GM19238 (cell line): ENCODE measurements around the gene TBC1D19.
"Not testable (repeated sequence)": the region's sequence is repeated elsewhere in the genome, so short reads cannot be mapped to it uniquely, and the experiment has no call there.

Source experiments
- DNase-seq: peaks from one replicate; pipeline ENCODE4 v3.0.0; 2011; ENCODE audit warnings: low spot score; ENCODE audit not compliant: insufficient read length

Gene TBC1D19

DNA sequence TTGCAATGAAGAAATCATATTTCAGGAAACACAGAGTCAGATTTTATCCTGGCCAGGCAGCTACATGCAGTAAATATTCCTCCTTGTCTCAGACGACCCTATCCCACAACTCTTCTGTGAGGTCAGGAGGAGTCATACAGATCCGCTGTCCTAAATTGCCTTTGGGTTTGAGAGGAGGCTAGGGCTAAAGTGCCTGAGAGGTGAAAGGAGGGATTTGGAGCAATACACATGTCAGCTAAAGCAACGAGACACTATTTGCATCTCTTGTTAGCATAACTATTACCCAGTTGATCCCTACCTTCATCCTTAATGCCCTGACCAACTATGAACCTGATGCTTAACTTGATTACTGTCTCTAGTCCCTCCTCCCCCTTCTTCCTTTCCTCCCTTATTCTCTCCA is 98.6 kb downstream of the TBC1D19 start:
- DNase-seq, result no peak

DNA sequence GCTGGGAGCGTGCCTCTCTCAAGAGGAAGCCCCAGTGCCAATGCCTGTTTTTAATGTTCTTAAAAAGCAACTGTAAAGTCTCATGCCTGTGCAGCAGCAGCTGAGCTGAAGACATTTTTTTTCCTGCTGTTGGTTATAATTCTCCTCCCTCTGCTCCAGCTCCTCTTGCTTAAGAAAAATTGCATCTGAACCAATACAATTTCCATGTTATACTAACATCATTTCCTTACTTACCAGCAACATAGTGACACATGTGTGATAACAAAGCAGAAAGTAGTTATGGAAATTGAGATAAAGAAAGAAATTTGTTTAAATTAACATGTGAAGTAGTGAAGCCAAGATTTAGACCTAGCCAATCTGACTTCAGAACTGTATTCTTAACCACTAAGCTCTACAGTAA is 101.4 kb downstream of the TBC1D19 start:
- no peak for DNase-seq

DNA sequence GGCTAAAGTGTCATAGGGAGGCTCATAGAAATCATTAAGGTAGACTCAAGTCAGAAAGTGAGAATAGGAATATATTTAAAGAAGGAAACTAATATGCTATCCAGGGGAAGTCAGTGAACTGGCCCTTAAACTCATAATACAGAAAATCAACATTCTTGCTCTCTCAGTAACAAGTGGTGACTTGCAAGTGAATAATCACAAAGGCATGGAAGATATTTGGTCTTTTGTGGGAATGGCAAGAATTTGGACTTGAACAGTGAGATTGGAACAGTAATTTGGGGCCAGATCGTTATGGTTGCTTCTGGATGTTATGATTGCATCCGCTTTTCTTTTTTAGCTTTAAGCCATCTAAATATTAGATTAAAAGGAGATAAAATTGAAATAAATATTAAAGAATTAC is 103.8 kb downstream of the TBC1D19 start:
- DNase-seq, result no peak

DNA sequence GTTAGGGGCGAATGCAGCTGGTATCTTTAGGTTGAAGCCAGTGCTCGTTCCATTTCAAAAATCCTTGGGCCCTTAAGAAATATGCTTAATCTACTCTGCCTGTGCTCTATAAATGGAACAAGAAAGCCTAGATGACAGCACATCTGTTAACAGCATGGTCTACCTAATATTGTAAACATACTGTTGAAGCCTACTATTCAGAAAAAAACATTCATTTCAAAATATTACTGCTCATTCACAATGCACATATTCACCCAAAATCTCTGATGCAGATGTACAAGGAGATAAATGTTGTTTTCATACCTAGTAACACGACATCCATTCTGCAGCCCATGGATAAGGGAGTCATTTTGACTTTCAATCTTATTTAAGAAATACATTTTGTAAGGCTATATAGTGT is 106.6 kb downstream of the TBC1D19 start:
- DNase-seq, result no peak

DNA sequence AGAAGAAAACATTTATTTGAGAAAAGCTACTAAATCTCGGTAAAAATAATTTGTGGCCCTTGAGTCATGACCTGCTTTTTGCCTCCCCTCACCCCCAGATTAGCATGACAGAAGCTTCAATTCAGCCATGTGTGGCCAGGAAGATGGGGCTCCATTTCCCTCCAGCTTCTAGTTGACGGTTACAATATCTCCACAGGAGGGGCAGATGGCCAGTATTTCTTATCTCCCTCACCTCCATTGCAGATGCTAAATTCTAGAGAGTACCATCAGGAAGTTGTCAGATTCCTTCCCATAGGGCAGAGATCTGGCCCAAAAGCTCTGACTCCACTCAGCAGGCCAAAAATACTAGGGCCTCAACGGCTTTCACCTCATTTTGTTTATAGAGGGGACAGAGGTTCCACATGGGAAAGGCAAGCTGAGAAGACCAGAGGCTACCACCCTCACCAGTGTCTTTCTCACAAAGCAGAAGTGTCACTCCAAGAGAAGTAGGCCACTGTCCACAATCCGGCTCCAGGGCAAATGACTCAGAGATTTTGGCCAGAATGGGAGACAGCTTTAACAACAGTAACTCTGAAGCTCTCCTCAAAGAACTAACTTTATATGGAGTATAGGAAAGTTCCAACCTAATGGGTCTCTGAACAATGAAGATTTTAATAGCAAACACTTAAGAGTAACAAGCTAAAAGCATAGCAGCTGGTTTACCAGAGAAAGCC is 108.3 kb downstream of the TBC1D19 start:
- DNase-seq, result no peak

DNA sequence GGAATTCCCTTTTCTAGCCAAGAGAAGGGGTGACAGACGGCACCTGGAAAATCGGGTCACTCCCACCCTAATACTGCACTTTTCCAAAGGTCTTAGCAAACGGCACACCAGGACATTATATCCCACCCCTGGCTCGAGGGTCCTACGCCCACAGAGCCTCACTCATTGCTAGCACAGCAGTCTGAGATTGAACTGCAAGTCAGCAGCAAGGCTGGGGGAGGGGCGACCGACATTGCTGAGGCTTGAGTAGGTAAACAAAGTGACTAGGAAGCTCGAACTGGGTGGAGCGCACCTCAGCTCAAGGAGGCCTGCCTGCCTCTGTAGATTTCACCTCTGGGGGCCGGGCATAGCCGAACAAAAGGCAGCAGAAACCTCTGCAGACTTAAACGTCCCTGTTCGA is 110.2 kb downstream of the TBC1D19 start:
- not testable (repeated sequence) for DNase-seq

DNA sequence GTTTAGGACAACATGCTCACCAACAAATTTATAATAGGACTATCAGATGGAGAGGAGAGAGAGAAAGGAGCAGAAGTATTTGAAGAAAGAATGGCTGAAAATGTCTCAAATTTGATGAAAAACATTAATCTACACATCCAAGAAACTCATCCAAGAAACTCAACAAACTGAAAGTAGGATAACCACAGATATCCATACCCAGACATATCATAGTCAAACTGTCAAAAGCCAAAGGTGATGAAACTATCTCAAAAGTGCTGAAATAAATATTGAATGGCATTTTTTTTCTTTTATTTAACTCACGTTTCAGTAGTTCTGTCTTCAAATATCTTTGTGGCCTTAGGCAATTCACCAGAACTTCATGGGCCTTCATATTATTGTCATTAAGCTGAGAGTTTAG is 116.2 kb downstream of the TBC1D19 start:
- DNase-seq, result no peak

DNA sequence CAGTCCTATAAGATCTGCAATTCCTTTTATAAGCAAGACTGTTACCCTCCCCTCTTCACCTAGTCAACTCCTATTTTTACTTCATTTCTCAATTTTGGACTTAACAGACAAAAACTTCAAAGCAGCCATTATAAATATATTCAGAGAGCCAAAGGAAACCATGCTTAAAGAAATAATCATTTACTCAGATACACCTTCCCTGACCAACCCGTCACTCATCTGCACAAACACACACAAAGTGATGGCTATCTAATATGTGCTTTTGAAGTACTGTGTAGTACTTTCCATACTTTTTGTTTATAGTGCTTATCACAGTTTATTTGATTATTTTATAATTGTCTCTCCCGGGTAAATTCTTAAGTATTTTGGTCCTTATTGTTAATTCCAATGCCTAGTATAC is 117.2 kb downstream of the TBC1D19 start:
- DNase-seq, result no peak

DNA sequence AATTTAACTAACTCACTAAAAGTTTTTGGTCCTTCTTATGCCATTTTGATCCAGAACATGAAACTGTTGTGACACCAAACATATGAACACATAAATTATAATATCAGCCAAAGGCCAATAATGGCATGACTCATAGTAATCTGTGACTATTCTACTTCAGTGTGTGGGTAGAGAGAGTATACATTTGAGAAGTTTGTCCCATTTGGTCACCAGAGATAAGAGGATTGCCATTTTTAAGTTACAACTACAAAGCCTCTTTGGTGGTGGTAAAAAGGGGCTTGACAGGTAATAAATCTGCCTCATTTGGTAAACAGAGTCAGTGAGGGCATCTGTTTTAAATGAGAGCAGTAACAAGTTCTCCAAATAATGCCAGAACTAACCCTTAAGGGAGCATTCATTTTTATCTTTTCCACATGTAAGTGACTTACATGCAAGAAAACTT is 117.9 kb downstream of the TBC1D19 start:
- no peak for DNase-seq

DNA sequence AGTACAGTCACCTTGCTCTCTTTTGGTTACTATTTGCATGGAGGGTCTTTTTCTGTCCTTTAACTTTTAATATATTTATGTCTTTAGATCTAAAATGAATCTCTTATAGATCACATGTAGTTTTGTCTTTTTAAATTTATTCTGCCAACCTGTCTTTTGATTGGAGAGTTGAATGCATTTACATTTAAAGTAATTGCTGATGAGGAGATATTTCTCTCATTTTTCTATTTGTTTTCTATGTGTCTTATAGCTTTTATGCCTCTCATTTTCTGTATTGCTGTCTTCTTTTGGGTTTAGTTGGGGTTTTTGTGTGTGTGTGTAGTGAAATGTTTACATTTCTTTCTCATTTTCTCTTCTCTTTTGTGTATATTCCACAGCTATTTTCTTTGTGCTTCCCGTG is 123.5 kb downstream of the TBC1D19 start:
- DNase-seq, result no peak

DNA sequence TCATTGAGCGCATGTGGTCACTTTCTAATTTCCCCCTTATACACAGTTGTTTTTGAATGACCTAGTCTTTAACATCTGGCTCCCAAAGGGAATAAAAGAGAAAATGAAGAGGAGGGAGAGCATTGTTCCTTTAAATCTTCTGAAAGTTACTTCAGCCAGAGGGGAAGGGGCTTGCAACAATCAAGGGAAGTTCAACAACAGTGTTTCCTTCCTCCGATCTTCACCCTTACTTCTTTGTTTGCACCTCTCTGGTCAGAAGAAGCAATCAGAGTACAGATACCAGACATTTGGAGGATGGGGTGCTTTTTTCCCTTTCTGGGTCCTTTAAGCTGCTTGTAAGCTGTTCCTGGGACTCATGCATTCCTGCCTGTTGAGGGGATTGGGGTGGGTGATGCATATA is 125.4 kb downstream of the TBC1D19 start:
- no peak for DNase-seq

DNA sequence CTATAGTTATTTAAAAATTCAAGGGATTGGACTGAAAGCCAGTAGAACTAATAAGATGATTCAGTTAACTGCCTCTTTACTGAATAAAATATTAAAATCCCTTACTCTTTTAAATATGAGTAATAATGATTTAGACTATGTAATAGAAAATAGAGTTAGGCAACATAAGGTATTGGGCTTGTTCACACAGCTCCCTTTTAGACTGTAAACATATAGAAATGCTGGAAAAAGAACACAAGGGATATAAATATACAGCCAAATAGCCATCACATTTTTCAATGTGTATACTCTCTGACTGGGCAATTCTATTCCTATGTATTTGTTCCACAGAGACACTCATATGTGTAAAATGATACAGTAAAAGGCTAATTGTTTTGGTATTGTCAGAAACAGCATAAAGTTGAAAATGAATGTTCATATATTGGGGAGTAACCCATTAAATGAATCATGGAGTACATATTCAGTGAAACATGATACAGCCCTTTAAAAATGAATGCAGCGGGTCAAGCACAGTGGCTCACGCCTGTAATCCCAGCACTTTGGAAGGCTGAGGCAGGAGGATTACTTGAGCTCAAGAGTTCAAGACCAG is 129.8 kb downstream of the TBC1D19 start:
- DNase-seq, result no peak

DNA sequence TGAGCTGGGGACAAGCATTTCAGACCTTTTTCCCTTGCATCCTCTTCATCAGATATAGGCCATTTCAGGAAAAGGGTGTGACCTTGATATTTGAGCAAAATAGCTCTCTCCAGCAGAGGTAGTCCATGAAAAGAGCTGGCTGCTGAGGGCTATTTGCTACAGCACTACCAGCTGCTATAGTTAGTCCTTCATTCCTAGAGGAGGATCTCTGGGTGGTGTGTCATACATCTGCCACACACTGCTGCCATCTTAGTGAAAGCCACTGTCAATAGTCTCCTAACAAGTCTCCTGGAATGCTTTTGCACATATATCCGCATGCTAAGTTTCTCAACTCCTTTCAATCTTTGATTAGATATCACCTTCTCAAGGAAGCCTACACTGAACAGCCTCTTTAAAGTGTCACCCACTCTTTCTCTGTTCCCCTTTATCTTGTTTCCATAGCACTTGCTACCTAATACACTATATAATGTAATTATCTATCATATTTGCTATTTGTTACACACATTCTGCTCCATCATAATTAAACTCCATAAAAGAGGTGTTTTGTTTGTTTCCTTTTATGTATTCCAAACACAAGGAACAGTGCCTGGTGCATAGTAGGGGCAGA is 131.9 kb downstream of the TBC1D19 start:
- no peak for DNase-seq

DNA sequence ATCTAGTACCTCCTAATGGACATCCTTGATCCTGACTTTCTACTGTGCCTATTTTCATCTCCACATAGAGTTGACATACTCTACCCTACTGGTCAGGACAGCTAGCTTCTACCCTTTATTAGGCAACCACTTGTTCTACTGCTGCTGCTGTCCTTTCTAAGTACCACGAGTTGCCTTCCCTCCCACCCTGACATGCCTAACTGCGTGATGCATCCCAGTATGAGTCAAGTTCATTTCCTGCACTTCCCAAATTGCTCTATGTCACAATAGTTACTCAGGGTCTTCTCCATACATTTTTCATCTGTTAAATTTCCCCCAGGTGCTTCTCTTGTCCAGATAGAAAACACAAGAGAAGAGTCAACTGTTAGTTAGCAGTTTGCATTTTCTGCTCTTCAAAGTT is 133.4 kb downstream of the TBC1D19 start:
- DNase-seq, result no peak

DNA sequence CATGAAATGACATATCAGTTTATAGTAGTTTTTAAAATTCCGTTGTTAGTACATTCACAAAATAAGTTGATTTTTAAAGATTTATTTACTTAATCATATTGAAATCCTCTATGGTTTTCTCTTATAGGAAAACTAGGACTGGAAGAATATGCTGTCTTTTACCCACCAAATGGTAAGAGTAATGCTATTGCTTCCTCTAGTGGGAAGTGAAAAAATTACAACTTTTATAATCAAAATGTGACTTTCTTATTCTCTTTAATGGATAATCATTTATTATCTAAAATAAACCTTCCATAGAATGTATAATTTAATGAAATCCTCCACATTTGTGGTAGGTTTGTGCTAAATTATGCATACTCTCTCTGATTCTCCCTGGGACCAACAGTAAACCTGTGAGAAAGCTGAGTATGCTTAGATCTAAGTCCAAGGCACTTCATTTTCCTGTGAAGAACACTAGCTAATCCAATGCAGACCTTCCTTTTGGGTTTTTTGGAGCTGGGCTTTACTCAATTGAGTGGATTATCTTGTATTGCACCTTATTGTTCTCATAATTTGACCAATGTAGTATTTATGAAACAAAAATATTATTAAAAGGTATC is 136.2 kb downstream of the TBC1D19 start:
- DNase-seq, result no peak

DNA sequence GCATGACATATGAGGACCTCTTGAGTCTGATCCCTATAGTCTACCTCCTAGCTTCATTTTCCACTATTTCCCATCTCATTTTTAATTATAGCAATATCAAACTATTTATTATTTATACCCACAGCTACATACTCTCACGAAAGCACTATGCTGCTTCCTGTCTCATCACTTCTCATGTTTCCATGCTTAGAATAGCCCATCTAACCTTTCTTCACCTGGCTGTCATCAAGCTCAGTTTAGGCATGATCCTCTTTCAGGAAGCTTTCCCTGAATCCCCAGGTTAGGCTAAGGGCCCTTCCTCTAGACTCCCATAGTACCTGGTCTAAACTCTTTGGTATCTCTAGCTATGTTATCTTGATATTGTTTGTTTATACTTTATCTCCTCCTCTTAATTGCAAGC is 137.8 kb downstream of the TBC1D19 start:
- no peak for DNase-seq

DNA sequence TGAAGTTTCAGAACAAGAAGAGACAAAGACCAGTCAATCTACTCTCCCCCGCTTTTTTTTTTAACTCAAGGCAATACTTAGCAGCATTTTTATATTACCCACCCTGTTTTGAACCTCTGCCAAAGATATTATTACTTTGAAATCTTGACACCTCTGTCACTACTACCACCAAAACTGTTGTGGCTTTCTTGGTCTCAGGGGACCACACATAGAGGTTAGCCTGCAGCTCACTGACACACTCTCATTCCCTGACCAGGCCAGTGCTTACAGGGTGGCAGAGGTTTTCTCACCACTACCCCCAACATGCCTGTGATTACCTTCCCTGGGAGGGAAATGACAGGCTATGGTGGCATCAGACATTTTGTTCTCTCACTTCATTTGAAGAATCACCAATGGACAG is 139.3 kb downstream of the TBC1D19 start:
- no peak for DNase-seq

DNA sequence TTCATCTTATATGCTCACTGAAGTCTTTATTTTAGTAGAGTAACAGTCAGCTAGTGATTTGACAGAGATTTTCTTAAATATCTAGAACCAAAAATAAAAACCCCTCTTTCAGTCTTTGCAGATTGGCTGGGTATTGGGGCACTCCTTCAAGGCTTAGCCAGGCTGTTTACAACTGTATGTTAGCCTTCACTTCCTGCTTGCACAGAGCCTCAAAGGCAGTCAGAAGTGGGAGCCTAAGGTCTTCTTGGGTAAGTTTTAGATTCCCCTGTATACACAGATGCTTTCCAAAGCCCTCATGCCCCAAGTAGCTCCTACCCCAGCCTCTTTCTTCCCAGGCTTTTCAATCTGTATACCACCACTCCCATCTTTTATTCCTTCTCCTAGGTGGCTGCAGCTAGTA is 140.7 kb downstream of the TBC1D19 start:
- no peak for DNase-seq

DNA sequence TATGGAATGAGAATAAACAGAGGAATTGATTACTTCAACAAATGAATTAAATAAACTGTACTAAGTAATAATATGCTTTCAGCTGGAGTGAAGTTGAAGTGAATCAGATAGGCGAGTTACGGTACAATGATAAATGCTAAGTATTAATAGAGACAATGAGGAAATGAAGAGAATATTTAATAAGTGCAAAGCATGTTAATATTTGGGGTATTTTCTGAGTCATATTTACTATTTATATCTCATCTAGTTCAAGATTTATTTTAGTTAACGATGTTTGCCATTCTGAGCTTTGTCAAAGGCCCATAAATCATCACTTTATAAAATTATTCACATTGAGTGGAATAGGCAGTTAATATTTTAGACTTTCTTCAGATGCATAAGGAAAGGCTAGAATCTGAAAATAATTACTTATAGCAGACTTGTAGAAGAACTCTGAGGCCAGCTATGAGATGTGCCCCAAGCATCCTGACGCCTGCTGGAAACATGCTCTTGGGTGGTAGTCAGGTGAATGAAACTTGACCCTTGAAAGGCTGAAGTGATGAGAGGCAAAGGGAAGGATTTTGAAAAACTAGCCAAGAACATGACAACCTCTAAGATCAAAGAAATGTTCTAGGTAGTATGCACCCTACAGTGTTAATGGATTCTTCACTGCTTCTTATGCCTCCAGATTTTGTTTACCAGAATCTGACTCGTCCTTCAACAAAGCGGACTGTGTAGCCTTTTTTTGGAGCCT is 142.9 kb downstream of the TBC1D19 start:
- no peak for DNase-seq

DNA sequence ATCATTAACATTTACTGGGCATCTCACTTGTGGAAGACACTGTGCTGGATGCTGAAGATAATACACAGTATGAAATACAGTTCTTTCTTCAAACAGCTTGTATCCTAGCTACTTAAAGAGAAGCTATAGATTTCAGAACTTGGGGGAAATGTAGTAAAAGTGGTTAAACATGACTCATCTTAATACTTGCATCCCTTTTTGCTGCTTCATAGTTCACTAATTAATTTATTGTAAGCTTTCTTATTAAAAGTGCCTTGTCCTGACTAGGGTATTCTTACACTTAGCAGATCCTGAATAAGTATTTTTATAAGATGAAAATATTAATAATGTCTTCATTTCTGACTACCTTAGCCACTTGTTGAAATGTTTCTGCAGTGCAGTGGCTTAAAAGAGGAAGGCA is 144.0 kb downstream of the TBC1D19 start:
- DNase-seq, result no peak

DNA sequence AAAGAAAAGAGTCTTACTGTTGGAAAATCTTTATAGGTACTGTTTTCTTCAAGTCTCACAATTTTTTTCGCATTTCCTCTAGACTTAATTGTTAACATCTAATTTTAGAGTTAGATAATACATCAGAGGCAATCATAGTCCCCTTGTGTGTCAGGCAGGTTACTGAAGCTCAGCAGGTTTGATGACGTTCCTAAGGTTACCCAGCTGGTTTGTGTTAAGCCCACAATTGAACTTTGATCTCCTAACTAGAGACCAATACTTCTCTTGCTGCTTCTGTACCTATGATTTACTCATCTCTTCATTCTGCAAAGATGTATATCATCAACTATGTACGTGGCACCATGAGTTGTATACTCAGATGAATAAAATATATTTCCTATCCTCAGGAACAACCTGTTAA is 145.1 kb downstream of the TBC1D19 start:
- DNase-seq, result no peak

DNA sequence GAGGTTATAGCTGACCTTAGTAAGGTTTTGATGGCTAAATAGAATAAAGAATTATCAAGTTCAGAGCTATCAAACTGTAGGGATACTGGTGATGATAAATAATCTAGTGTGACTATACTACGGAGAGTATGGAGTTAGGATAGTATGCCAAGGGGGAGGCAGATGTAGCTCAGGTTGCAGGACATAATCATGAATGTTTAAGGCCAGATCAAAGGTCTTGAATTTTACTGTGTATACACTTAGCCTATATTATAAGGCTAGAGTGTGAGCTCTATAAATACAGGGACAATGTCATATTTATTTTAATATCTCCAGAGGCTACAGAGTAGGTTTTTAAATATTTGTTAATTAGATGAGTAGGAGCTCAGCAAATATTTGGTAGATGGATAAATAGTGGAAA is 145.7 kb downstream of the TBC1D19 start:
- DNase-seq, result no peak
